ENCODE results near the gene NAGA.
"Not testable (repeated sequence)": the region's sequence is repeated elsewhere in the genome, so short reads cannot be mapped to it uniquely, and the experiment has no call there.

Gene NAGA

DNA sequence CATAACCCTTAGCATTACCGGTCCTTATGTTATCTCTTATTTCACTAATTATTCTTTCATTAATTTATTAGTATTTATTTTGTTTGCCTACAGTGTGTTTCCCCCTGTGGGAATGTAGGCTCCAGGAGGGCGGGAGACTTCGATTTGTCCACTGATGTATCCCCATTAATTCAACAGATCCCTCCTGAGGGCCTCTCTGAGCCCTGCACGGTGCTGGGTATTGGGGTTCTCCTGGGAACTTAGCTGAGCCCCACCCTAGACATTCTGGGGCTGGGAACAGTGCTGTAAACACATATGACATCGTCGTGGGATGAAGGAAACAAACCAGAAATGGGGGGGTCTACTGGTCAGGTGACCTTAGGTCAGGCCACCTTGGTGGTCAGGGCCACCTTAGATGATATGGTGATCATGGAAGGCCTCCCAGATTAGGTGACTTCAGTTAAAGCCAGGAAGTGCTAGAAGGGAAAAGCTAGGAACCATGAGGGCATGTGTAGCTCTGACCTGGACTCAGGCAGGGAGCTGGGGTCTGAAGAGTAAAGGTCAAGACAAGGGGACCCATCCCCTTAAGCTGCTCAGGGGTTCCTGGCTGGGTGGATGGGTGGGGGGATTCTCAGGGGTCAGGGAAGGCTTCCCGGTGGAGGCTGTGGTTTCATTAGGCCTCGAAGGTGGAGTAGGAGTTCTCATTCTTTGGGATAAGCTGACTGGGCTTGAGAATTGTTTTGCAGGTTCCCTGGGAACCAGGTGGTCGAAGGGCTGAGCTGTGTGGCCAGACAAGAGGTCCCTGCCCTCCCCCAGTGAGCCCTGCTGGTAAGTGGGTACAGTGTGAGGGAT, 4.4 kb upstream of the NAGA start:
- DNase-seq = no peak

DNA sequence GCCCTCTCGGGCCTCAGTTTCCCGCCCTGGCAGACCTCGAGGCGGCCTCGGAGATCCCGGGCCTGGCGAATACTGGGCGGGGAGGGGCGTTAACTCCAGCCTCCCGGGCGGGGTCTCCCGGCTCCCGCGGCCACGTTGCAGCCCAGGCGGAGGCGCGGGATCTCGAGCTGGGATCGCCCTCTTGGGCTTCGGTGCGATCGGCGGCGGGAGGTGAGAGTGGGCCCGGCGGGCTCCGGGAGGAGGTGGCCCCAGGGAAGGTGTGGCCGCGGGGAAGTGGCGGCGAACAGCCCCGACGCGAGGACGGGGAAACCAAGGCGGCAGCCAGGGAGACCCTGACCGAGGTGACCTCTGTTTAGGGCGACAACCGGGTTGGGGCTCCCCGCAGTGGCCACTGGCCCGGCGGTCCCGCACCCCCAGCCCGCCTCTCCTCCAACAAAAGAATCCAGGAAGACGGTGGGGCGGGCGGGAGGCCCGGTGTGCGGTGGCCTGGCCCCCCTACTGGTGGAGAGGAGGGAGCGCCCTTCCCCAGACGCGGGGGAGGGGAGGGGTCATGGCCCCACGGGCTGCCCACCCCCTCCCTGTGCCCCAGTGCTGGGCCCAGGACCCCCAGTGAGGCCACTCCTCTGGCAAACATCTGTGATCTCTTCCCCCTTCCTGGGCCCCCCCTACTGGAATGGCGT, 3.7 kb upstream of the NAGA start, which contains the start of gene PHETA2:
Gene PHETA2 (plus strand): TSS at position 117 of the 680 bp plus-strand sequence. CDS start 3,046 bp downstream, outside the sequence.
- no peak for DNase-seq

DNA sequence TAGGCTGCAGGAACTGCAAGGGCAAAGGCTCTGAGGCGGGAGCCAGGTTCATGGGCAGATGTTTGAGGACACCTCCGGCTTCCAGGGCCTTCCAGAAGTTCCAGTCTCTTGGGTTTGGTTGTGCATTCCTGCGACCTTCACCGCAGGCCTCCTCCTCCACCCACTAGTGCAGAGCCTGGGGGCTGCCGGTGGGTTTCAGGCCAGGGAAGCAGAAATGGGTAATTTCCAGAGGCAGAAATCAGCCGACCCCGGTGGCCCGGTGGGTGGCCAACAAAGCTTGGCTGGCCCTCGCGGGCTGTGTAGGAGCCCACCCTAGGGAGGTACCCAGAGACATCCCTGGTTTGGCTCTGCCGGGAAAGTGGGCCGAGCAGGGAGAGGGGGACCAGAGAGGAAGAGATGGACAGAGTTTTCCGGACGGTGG, 3.0 kb upstream of the NAGA start:
- DNase-seq = no peak

DNA sequence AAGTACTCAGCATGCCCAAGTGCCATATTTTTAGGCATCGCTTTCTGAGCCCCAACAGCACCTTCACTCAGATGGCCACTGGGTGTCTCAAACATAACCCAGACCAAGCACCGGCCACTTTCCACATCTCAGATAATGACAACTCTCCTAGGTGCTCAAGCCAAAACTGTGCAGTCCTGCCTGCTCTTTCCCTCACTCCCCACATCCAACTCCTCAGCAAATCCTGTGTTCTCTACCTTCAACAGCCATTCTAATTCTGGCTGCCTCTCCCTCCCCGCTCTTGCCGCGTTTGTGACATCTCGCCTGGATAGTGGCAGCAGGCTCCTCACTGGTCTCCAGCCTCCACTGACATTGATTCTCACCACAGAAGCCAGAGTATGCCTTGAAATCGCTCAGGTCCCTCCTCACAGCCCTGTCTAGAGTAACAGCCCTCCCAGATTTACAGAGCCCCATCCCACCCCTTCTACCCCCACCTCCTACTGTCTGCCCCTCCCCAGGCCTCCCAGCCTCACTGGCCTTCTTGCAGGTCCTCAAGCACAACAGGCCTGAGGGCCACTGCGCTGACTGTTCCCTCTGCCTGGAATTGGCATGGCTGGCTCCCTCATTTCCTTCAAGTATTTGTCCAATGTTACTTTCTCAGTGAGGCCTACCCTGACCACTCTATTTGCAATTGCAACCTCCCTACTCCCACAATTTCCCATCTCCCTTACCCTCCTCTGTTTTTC, 2.2 kb upstream of the NAGA start:
- DNase-seq = no peak

DNA sequence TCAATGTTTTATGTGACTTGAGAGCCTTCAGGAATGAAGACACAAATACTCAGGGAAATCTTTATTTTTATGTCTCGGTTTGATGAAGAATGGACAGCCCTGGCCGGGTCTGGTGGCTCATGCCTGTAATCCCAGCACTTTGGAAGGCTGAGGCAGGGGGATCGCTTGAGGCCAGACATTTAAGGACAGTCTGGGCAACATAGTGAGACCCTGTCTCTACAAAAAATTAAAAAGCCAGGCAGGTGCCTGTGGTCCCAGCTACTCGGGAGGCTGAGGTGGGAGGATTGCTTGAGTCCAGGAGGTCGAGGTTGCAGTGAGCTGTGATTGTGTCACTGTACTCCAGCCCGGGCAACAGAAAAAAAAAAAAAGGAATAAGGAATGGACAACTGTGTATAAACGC, 896 bp upstream of the NAGA start:
- DNase-seq = not testable (repeated sequence)

DNA sequence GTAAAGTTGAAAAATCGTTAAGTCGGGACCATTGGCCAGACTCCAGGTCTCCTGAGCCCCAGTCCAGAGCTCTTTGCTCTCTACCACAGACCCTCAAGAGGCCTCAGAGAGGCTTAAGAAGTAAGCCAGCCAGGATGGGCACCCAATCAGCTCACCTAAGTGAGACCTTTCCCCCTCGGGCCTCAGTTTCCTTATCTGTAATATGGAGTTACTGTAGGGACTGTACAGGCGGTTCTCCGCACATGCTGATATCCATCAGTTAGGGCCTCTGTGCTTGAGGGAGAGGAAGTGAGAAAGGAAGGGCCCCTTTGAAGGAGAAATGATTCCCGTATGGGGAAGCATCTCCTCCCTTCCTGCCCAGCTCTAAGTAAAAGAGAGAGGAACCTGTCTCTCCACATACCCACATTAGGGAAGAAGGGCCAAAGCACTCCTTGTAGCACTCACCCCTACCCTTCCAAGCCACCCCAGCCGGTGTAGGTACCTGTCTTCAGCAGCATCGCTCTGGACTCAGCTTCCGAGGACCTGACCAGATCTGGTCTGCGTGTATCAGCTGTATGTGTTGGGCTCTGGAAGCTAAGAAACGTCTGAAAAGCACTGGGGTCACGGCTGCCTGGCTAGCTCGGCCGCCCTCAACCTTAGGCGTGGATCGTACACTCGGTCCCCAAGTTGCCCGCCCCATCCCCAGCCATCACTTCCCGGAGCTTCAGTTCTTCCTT, 653 bp downstream of the NAGA start:
- no peak for DNase-seq

DNA sequence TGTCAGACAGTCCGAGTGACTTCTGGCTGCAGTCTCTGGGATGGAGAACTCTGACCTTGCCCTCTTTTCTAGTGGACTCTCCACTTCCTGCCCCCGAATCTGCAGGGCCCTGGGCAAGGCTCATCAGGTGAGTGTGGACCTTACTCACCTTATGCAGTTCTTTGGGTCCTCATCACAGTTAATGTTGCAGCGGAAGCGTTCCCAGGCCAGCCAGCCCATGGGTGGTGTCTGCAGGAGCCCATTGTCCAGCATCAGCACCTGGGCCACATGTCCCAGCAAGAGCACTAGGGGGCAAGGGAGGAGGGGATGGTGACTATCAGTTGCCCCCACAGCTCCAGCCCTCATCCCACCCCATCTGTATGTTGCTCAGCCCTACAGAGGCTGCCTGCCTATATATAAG, 2.3 kb downstream of the NAGA start:
- DNase-seq = no peak

DNA sequence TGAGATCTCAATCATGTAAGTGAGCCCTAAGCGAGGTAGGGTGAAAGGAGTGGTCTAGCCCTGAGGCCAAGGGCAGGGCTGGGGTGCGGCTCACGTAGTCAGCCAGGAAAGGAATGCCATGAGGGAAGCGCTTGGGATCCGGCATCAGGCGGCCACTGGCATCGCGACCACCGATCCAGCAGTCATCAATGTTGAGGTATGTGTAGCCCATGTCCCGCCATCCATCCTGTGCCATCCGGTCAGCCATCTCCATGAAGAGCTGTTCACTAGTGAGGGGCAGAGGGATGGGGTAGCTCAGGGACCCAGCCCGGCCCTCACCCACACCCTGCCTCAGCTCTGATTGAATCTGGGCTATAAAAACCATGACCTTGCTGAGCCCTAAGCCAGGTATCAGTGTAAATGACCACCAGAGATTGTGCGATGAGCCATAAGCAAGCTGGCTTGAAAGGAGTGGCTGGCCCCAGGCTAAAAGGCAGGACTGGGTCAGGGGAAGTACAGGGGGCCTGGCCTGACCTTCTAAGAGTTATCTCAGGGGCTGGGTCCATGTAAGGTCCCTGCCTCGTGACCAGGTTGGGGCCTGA, 2.9 kb downstream of the NAGA start:
- no peak for DNase-seq

DNA sequence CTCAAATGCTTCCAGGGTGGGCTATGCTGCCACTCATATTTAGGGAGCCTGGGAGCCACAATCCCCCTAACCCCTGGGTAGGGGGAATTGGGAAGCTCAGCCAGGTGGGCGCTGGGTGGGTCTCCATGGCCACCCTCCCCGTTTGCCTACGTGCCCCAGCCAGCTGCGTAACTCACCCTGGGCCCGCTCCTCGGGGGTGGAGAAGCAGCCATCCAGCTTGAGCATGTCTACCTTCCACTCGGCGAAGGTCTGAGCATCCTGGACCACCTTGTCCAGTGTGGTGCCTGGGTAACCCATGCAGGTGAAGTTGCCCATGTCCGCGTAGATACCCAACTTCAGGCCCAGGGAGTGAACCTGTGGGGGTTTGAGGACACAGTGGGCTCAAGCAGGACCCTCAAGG, 3.7 kb downstream of the NAGA start:
- DNase-seq = no peak

DNA sequence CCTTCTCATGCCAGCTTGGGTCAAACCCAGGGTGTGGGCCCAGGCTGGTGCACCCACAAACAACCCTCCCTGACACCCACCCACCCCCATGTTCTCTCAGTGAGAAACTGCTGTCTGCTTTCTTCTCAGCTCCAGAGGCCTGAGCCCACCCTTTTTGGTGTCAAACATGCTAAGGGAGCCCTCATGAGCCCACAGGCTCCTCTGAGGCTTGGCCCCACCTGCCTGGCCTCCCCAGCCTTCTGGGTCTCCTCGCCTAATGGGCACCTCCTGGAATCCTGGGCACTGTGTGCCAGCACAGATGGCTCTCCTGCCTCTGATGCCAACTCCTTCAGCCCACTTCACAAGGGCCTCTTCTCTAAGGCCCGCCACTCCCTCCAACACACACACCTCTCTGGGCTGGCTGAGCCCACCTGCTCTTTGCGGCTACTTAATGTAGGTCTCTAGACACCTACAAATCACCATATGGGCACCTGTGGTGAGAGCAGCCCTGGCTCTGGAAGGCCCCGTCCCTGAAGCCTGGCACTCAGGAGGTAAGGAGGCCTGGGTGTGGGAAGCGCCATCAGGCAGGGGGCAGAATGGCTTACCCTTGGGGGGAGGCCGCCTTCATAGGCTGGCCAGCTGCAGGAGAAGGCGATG, 4.4 kb downstream of the NAGA start:
- DNase-seq = no peak

DNA sequence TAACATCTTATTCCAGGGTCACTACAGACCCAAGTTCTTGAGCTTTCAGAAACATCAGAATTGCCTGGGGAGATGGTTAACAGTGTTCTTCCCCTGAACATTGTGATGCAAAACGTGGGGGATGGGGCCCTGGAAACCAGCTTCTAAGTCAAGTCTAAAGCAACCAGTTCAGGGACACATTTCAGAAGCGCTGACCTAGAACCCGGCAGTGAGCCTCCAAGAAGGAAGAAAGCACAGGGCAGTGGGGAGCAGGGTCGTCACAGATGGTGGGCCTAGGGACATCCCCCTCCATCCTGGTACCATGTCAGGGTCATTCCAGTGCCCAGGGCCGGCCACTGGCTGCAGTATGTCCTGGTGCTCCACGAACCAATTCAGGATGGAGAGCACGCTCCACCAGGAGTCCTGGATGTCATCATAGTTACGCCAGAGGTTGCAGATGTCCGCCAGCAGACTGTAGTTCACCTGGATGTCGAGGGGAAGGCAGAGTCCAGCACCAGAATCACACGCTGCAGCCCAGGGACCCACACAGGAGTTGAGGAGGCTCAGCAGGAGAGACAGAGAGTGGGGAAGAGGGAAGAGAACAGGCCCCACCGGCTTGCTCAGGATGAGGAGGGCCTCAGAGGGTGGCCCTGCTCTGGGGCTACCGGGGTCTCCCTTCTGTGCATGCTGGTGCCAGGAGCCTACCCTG, 5.0 kb downstream of the NAGA start:
- DNase-seq = no peak

DNA sequence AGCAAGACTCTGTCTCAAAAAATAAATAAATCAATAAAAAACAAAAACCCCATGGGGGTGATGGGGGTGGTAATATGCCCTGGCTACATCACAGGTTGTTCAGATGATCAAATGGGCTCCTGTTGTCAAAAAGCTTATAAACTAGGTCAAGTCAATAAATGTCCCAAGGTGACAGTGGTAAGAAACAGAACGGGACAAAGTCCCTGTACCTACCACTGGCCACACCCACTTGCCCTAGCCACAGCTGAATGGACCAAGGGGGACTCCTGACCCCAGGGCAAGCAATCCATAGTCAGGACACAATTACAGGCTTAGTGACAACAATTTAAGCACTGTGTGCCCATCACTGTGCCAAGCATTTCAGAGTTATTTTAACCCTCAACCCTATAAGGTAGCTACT, 6.0 kb downstream of the NAGA start:
- DNase-seq = no peak

DNA sequence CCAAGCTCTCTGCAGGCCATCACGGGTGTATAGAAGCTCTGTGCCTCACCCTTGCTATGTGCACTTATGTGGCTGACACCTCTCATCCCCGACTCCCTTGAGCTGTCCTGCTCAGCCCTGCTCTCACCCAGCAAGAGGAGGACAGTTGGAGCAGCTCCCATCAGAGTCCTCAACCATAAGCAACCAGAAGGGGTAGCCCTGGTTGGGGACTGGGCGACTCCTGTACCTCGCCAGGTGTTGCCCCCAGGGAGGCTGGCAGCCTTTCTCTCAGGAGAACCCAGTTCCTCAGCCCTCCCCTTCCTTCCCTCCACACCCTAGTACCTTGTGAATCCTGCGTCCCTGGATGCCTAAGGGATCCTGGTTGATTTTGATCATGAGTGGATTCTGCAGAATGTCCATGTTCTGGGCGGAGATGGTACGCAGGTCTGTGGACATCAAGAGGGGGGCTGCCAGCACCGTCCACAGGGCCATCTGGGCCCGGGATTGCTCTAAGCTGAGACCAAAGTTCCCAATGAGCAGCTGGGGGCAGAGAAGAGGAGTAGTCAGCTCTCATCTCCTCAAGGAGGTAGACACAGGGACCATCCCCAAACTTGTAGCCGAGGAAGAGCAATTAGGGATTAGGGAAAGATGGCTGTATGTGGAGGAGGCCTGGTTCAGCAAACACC, 8.0 kb downstream of the NAGA start:
- no peak for DNase-seq

DNA sequence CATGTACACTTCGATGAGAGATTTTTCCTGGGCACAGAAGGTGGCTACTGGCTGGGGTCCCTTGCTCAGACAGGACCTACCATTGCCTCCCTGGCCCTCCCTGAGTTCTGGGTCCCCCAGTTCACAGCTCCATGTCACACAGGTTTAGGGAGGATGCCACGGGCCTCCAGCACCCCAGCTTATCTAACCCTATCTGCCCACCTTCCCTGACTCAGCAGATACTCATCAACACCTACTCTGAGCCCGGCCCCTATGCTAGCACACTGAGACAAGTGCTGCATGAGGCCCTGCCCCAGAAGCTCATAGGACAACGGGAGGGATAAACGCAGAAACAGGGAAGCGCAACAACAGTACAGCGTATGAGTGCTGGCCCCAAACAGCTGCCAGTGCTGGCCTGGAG, 9.6 kb downstream of the NAGA start:
- DNase-seq = no peak

DNA sequence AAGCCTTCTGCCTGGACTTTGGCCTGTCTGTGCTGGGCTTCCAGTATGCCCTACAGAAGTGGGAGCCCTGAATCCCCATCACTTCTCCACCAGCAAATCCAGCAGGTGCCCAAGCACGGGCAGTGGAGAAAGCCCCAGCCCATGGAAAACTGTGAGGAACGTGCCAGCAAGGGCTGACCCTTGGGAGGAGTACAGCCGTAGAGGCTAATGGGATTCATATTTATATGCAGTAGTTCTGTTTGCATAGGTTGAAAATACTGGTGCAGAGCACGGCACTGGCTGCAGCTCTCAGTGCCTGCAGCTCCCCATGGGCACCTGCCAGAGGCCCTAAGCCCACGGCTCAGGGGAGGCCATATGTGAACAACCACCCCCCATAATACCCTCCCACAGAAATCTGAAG, 10.1 kb downstream of the NAGA start:
- no peak for DNase-seq

DNA sequence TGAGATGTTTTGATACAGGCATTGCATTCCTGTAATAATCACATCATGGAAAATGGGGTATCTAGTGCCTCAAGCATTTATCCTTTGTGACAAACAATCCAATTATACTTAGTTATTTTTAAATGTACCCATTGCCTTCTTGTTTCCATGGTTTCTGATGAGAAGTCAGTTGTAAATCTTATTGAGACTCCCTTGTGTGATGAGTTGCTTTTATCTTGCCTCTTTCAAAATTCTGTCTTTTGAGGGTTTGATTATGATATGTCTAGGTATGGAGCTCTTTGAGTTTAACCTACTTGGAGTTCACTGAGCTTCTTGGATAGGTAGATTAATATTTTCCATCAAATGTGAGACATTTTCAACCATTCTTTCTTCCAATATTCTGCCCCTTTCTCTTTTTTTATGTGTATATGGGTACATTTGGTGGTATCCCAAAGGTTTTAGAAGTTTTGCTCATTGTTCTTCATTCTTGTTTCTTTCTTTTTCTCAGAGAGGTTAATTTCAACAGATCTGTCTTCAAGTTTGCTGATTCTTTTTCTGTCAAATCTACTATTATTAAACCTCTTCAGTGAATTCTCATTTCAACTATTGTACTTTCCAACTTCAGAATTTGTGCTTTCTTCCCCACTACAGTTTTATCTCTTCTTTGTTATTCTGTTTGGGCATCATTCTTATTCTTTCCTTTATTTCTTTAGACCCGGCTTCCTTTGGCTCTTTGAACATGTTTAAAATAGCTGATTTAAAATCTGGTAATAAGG, 13.7 kb downstream of the NAGA start:
- no peak for DNase-seq

DNA sequence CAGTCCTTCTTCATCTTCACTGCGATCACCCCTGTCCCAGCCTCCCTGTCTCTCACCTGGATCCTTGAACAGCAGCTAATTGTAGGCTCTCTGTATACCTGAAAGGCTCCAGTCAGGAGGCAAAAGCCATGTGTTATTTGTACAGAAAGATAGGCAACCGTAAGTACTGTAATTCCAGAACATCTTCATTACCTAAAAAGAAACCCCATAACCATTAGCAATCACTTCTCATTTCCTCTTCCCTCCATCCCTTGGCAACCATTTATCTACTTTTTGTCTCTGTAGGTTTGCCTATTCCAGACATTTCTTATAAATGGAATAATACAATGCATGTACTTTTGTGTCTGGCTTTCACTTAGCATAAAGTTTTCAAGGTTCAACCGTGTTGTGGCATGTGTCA, 17.8 kb downstream of the NAGA start:
- no peak for DNase-seq

DNA sequence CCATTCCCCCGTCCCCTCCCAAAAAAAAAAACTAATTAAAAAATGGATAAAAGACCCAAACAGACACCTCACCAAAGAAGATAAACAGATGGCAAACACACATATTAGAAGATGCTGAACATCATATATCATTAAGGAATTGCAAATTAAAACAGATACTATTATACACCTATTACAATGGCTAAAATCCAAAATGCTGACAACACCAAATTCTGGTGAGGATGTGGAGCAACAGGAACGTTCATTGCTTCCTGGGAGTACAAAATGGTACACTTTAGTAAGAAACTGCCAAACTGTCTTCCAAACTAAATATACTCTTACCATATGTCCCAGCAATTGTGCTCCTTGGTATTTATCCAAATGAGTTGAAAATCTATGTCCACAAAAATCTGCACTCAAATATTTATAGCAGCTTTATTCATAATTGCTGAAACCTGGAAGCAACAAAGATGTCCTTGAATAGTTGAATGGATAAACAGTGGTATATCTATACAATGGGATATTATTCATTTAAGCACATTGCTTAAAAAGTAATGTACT, 19.9 kb downstream of the NAGA start:
- DNase-seq = no peak

DNA sequence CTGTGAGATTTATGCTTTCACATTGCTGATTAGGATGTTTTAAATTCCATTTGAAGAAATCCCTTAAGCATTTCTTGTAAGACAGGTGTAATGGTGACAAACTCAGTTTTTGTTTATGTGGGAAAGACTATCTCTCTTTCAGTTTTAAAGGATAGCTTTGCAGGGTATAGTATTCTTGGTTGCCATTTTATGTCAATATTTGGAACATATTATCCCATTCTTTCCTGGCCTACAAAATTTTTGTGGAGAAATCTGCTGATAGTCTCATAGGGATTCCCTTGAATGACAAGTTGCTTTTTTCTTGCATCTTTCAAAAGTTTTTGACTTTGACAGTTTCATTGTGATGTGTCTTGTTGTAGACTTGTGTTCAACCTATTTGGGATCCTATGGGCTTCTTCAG, 28.8 kb downstream of the NAGA start:
- no peak for DNase-seq

DNA sequence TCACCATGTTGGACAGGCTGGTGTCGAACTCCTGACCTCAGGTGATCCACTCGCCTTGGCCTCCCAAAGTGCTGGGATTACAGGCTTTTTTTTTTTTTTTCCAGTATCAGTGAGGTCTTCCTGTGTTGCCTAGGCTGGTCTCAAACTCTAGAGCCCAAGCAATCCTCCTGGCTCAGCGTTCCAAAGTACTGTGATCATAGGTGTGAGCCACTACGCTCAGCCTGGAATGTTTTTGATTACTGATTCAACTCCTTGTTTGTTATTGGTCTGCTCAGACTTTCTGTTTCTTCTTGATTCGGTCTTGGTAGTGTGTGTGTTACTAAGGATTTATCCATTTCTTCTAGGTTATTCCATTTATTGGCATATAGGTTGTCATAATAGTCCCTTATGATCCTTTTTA, 31.3 kb downstream of the NAGA start:
- no peak for DNase-seq
